Vagina (tissue), 2 donors: ENCODE measurements around the gene FCGR2B.
"Not testable (repeated sequence)": the region's sequence is repeated elsewhere in the genome, so short reads cannot be mapped to it uniquely, and the experiment has no call there.

Experiments used
- POLR2A ChIP-seq, 2 donors: fragments of 450-650 bp; IDR thresholded peaks; one replicate each; pipeline ENCODE4 v1.6.1; 2017; ENCODE audit warnings: antibody characterized with exemption in 2 of 2, mild to moderate bottlenecking in 2 of 2, moderate library complexity in 2 of 2
- TF ChIP-seq, protein P1 (sequence below), 3 experiments: fragments of 450-650 bp in 2 of 3; fragments of 200-600 bp in 1 of 3; sonication (generic) in 1 of 3; IDR thresholded peaks; one replicate each; pipeline ENCODE4 v1.5.1; 2017 to 2019; ENCODE audit warnings: antibody characterized with exemption in 3 of 3, mild to moderate bottlenecking in 2 of 3, moderate library complexity in 2 of 3

DNA sequence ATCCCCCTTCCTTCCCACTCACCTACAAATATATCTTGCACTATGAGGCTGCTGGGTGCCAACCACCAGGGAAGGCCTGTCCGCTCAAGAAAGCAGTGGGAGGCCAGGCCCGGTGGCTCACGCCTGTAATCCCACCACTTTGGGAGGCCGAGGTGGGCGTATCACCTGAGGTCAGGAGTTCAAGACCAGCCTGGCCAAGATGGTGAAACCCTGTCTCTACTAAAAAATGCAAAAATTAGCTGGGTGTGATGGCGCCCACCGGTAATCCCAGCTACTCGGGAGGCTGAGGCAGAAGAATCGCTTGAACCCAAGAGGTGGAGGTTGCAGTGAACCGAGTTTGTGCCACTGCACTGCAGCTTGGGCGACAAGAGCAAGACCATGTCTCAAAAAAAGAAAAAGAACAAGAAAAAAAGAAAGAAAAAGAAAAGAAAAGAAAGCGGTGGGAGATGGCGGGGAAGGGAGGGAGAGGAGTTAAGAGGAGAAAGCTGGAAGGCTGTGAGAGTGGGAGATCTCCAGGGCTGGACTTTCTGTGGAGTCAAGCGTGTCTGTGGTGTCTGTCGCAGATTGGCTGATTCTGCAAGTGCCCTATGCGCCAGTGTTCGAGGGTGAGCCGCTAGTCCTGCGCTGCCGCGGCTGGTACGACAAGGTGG, 62.4 kb downstream of the FCGR2B start:
- TF ChIP-seq, protein P1, sequence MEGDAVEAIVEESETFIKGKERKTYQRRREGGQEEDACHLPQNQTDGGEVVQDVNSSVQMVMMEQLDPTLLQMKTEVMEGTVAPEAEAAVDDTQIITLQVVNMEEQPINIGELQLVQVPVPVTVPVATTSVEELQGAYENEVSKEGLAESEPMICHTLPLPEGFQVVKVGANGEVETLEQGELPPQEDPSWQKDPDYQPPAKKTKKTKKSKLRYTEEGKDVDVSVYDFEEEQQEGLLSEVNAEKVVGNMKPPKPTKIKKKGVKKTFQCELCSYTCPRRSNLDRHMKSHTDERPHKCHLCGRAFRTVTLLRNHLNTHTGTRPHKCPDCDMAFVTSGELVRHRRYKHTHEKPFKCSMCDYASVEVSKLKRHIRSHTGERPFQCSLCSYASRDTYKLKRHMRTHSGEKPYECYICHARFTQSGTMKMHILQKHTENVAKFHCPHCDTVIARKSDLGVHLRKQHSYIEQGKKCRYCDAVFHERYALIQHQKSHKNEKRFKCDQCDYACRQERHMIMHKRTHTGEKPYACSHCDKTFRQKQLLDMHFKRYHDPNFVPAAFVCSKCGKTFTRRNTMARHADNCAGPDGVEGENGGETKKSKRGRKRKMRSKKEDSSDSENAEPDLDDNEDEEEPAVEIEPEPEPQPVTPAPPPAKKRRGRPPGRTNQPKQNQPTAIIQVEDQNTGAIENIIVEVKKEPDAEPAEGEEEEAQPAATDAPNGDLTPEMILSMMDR (IDR thresholded peaks at IDR 0.05) = not testable (repeated sequence)
- not testable (repeated sequence) for TF ChIP-seq POLR2A (IDR thresholded peaks at IDR 0.05)
